GM12878 (cell line): ENCODE measurements around the gene CALML4. TPM values are rescaled to one million over a fixed set of nuclear protein-coding genes. Genes with fewer than 3 reads are reported as not detected.

Source experiments
- ATAC-seq: fragments of 200-7000 bp; cut with Tn5 transposase; 3 replicates; pipeline ENCODE4 v1.9.1; 2020; ENCODE audit warnings: mild to moderate bottlenecking, moderate library complexity
- BruUV-seq: library from RNA; stranded (reverse); fragments of 400-500 nt; replicated peaks from 2 replicates; lab custom pipeline; 2021; lab: Mats Ljungman, UMichigan
- CTCF ChIA-PET: fragments of 300-600 bp; sonication (Branson Sonifier 250); formaldehyde crosslinking; extraction: SDS; loops from one replicate; lab custom pipeline; 2021; ENCODE audit warnings: inconsistent platforms; lab: Yijun Ruan, JAX
- POLR2A ChIA-PET: fragments of 350-600 bp; formaldehyde crosslinking; extraction: SDS; loops from one replicate; lab custom pipeline; 2021; ENCODE audit warnings: inconsistent platforms; lab: Charles Lee
- RAD21 ChIA-PET: fragments of 300-600 bp; sonication (Branson Sonifier 250); formaldehyde crosslinking; loops from one replicate; lab custom pipeline; 2023; ENCODE audit warnings: antibody characterized with exemption; ENCODE audit not compliant: unreplicated experiment; lab: Charles Lee
- SMC1A ChIA-PET: fragments of 300-600 bp; sonication (Branson Sonifier 250); formaldehyde crosslinking; loops from one replicate; lab custom pipeline; 2023; ENCODE audit not compliant: unreplicated experiment, uncharacterized antibody; lab: Charles Lee
- DNase-seq: peaks from one replicate; pipeline ENCODE4 v3.0.0-alpha.2; 2011; ENCODE audit warnings: low read depth, low spot score
- FAIRE-seq: peaks from 3 replicates; lab custom pipeline; 2011; peaks lifted over from hg19 to GRCh38; lab: Jason Lieb, UNC
- H2AFZ ChIP-seq: 2 replicates; pipeline ENCODE4 v1.6.0; 2011; ENCODE audit warnings: low read depth, low read length, control low read depth; ENCODE audit not compliant: control insufficient read depth
- H3K27ac ChIP-seq: 2 replicates; pipeline ENCODE4 v1.5.1; 2011; ENCODE audit warnings: control low read depth; ENCODE audit not compliant: control insufficient read depth, insufficient read depth
- H3K27me3 ChIP-seq, 2 experiments: replicated peaks in 1 of 2; 2 replicates each; pipeline versions ENCODE4 v1.6.0 to v1.6.1; 2011; ENCODE audit warnings: low read length in 1 of 2; ENCODE audit not compliant: control insufficient read depth in 2 of 2, insufficient read depth in 2 of 2
- H3K36me3 ChIP-seq, 2 experiments: 2 replicates each; pipeline ENCODE4 v1.5.1; 2011; ENCODE audit warnings: low read length in 1 of 2; ENCODE audit not compliant: control insufficient read depth in 2 of 2, insufficient read depth in 2 of 2
- H3K4me1 ChIP-seq: 2 replicates; pipeline ENCODE4 v1.6.1; 2011; ENCODE audit warnings: mild to moderate bottlenecking, low read length, moderate library complexity, mixed read lengths; ENCODE audit not compliant: control insufficient read depth, insufficient read depth
- H3K4me2 ChIP-seq: 2 replicates; pipeline ENCODE4 v1.6.0; 2011; ENCODE audit warnings: control low read depth; ENCODE audit not compliant: control insufficient read depth, insufficient read depth
- H3K4me3 ChIP-seq: fragments of 200-600 bp; sonication (generic); 2 replicates; pipeline ENCODE4 v1.5.1; 2016
- H3K79me2 ChIP-seq: 2 replicates; pipeline ENCODE4 v1.6.0; 2011; ENCODE audit warnings: low read length; ENCODE audit not compliant: control insufficient read depth, insufficient read depth
- H3K9ac ChIP-seq: 2 replicates; pipeline ENCODE4 v1.8.0; 2011; ENCODE audit warnings: low read length, control low read depth, mixed read lengths; ENCODE audit not compliant: control insufficient read depth, insufficient read depth
- H3K9me3 ChIP-seq: replicated peaks from 3 replicates; pipeline ENCODE4 v1.5.1; 2011; ENCODE audit warnings: mild to moderate bottlenecking, low read length; ENCODE audit not compliant: control insufficient read depth, insufficient read depth
- H4K20me1 ChIP-seq: 2 replicates; pipeline ENCODE4 v1.6.0; 2011; ENCODE audit not compliant: control insufficient read depth, insufficient read depth
- BCL3 ChIP-seq: IDR thresholded peaks from 2 replicates; pipeline ENCODE4 v1.6.1; 2011; ENCODE audit warnings: borderline replicate concordance, low read depth, mild to moderate bottlenecking, moderate library complexity, low read length; ENCODE audit not compliant: insufficient read depth, poor library complexity, severe bottlenecking
- CEBPB ChIP-seq, 2 experiments: fragments of 150-350 bp in 1 of 2; IDR thresholded peaks; 2 replicates each; pipeline ENCODE4 v1.6.1; 2012 to 2014; ENCODE audit warnings: low read depth in 2 of 2, low read length in 2 of 2, borderline replicate concordance in 1 of 2, inconsistent platforms in 1 of 2
- NFYB ChIP-seq: IDR thresholded peaks from 2 replicates; pipeline ENCODE4 v1.6.1; 2011; ENCODE audit warnings: low read depth, mild to moderate bottlenecking, low read length, improper control_type of control experiment, moderate library complexity; ENCODE audit not compliant: insufficient read depth
- USF1 ChIP-seq: IDR thresholded peaks from 2 replicates; pipeline ENCODE4 v1.6.1; 2011; ENCODE audit warnings: borderline replicate concordance, low read depth, mild to moderate bottlenecking, moderate library complexity, mixed read lengths, low read length; ENCODE audit not compliant: insufficient read depth; ENCODE audit errors: extremely low read length
- WGBS: methylation state at CpG from one replicate; pipeline ENCODE4 v1.1.6; 2016; ENCODE audit warnings: low lambda C conversion rate; ENCODE audit not compliant: insufficient replicate concordance, insufficient coverage; ENCODE audit errors: missing lambda C conversion rate; 5-methylcytosine and 5-hydroxymethylcytosine counted together
- in situ Hi-C: fragments of 300-500 bp; cut with MboI; formaldehyde crosslinking; loops from 9 replicates; pipeline ENCODE4 v1.14.3; 2018; ENCODE audit warnings: mixed read lengths
- intact Hi-C: fragments of 100-400 bp; cut with micrococcal nuclease; formaldehyde crosslinking; loops from one replicate; pipeline ENCODE4 v1.14.2; 2022; ENCODE audit not compliant: unreplicated experiment
- polyA plus RNA-seq, 11 experiments: library from polyadenylated mRNA; depleted of rRNA in 4 of 11; unstranded in 6 of 11; stranded (reverse) in 5 of 11; fragments of >200 nt; fragmentation: Nextera tagmentation in 4 of 11; fragmentation: Illumina TruSeq in 1 of 11; extraction: Ambion mirVana in 4 of 11; extraction: Trizol in 1 of 11; gene quantifications; 1 replicate in 1 of 11; 2 replicates in 10 of 11; pipeline versions ENCODE4 v1.2.1 to v1.2.3, GENCODE V29; 2011 to 2016; ENCODE audit warnings: inconsistent platforms in 2 of 11, missing spikeins in 2 of 11, low read depth in 1 of 11
- total RNA-seq, 4 experiments: library from RNA; depleted of rRNA in 3 of 4; stranded (reverse); fragments of >200 nt in 3 of 4; fragmentation: Illumina TruSeq in 1 of 4; extraction: Trizol in 1 of 4; gene quantifications; 2 replicates each; pipeline versions ENCODE4 v1.2.1 to v1.2.3, GENCODE V29; 2013 to 2021

Gene CALML4
- total and polyA plus RNA-seq, 10 of the 15 experiments (the other 5 are each of a cell fraction or from before 2014, with no cell fraction given), result 1.7 to 15.9 (median 5.1) TPM

GRCh38 chr15:68186671-68187397 lies 18.3 kb downstream of the CALML4 start (continued):
- TF ChIP-seq BCL3, result no peak

GRCh38 chr15:68184616-68185480 lies 20.3 kb downstream of the CALML4 start:
- Histone ChIP-seq H3K27ac (no peak overlapping the region), H3K4me2 (no peak overlapping the region), H3K4me1 (peaks cover 15% of the 10 kb centered on the region), H3K79me2 (no peaks in the 10 kb centered on the region), H3K9ac (no peak overlapping the region), H4K20me1 (no peaks in the 10 kb centered on the region), H2AFZ (no peak overlapping the region), H3K4me3 (no peak overlapping the region), H3K36me3 (peaks cover 11 to 38% of the 10 kb centered on the region in 2 experiments), H3K27me3 (no peaks in the 10 kb centered on the region), H3K9me3 (no peaks in the 10 kb centered on the region)
- in situ Hi-C loops, result no loop called here
- 87% methylated on average over 5 of the region's 5 CpGs for WGBS
- intact Hi-C loops, result no loop called here
- ChIA-PET RAD21 (no interaction called here), POLR2A (no interaction called here), CTCF (interaction anchor here (0.6 to 0.9 kb wide), 2 partner anchors 66 to 280 kb away, joined by 3 to 4 read pairs; no protein-coding TSS in a partner anchor), SMC1A (interaction anchor here (1.4 to 1.6 kb wide), 2 partner anchors 7 to 10 kb away, joined by 3 to 4 read pairs; no protein-coding TSS in a partner anchor)
- BruUV-seq, result TSS peak; percentile 3
- no peak for ATAC-seq
- DNase-seq, result no peak
- TF ChIP-seq USF1 (no peak), CEBPB (IDR thresholded peaks at IDR 0.05; ENCODE audit: borderline replicate concordance in 1 of 2, low read depth in 2 of 2, low read length in 2 of 2) (no peak), NFYB (no peak)
- FAIRE-seq, result no peak
